Measurements from ENCODE around the gene DNAJB1.
A peak's percentile ranks its signal among the peaks of the same experiment; 100 is the strongest.
"Not testable (repeated sequence)": the region's sequence is repeated elsewhere in the genome, so short reads cannot be mapped to it uniquely, and the experiment has no call there.

The DNAJB1 gene

DNA sequence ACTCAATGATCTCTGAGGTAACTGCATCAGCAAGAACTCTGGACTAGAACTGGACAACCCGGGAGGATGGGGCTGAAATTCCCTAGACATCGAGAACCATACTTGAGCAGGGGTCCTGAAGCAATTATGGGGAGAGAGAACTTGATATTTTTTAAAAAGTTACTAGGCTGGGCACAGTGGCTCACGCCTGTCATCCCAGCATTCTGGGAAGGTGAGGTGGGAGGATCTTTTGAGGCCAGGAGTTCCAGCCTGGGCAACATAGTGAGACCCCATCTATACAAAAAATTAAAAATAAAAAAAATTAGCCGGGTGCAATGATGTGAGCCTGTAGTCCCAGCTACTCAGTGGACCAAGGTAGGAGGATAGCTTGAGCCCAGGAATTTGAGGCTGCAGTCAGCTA, 2.3 kb upstream of the DNAJB1 start:
- DNase-seq (ENCODE audit: low spot score): no peak

DNA sequence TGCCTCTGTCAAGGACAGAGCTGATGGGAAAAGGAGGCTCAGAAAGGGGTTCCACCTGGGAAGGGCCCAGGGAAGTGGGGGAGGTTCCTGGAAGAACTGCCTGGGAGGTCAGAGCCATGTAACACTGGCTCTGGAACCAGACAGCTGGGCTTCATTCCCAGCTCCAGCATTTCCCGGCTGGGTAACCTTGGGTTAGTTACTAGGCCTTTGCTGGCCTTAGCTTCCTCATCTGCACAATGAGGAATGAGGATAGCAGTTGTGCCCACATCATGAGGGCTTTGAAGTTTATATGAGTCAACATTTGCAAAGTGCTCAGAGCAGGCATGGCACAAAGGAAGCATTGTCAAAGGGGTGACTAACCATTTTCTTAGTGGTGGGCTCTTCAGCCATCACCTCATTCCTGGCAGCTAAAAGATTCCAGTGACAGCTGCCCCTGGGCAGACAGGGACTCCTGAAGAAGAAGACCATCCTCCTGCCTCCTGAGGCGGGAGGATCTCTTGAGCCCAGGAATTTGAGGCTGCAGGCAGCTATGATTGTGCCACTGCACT, 1.7 kb upstream of the DNAJB1 start:
- DNase-seq (ENCODE audit: low spot score): no peak

DNA sequence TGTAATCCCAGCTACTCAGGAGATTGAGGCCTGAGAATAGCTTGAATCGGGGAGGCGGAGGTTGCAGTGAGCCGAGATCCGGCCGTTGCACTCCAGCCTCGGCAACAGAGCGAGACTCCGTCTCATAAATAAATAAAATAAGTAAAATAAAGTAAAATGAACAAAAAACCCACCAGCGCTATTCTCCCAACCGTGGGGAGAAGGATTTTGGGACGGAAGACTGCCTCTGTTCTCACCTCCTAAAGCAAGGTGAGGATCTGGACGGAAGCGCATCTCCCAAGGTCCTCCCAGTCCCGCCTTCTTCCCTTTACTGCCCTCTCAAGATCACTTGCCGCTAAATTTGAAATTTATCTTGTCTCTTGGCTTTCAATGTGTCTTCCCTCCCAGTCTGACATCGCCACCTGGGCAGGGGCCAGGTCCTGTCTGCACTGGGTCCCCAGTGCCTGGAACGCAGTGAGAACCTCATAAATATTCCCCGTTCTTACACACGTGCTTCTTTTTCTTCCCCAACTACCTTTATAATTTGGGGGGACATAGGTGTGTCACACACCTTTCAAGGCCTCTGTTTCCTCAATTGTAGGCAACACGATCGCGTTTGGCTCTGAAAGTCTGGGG, 1.2 kb upstream of the DNAJB1 start:
- no peak for DNase-seq (ENCODE audit: low spot score)

DNA sequence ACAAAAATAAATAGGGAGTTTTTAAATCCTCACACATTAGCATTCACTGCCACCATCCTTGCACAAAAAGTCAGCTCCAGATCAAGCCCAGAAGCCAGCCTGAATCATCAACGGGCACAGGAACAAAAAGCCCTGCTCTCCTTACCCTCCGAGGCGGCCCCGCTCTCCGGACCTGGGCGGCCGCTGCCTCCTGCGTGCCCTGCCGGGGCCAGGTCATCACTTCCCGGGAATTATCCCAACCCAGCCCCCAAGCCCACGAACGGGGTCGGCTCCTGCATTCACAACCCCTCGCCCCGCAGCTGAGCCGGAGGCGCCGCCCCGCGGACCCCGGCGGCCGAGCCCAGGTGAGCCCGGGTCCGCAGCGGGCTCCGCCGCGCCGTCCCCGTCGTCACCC, 754 bp downstream of the DNAJB1 start:
- no peak for DNase-seq (ENCODE audit: low spot score)

DNA sequence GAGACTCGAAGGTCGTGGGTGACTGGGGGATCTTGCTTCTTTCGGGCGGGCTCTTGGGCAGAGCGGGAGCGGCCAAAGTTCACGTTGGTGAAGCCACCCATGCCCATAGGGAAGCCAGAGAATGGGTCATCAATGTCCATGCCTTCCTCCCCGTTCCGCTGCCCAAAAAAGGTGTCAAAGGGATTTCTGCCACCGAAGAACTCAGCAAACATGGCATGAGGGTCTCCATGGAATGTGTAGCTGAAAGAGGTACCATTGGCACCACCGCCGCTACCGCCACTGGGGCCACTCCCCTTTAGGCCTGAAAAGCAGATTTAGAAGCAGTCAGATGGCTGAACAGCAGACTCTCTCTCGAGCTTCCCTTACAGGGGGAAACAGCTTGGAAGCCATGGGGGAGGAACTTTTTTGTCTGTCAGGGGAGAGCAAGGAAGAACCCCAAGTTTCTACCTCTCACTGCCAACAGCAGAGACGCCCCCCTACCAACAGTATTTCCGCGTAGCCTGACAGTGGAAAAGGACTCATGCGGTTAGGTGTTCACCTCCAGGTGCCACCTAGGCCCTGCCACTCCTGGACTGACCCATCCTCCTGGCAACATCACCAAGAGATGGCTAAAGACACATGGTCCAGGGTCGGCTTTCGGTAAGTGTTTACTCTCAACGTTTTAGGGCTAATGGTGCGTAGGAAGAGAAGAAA, 1.3 kb downstream of the DNAJB1 start:
- no peak for DNase-seq (ENCODE audit: low spot score)

DNA sequence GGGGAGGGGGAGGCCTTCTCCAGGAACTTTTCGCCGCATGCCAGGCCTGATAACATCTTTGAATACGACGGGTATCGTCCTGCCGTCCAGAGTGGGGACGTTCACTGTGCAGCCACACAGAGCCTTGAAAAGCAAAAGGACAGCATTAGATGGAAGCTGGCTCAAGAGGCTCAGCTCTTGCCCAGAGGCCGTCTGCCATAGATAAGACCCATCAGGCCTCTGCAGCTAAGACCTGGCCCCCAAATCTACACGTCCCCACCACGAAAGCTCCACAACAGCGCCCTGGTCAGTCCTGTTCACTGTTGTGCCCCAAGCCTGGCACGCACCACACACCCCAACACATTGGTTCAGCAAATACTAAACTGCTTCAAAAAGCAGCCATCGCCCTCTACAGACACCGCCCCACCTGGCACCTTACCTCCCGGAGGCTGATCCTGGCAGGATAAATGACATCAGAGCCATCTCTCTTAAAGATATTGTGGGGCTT, 2.1 kb downstream of the DNAJB1 start:
- no peak for DNase-seq (ENCODE audit: low spot score)

DNA sequence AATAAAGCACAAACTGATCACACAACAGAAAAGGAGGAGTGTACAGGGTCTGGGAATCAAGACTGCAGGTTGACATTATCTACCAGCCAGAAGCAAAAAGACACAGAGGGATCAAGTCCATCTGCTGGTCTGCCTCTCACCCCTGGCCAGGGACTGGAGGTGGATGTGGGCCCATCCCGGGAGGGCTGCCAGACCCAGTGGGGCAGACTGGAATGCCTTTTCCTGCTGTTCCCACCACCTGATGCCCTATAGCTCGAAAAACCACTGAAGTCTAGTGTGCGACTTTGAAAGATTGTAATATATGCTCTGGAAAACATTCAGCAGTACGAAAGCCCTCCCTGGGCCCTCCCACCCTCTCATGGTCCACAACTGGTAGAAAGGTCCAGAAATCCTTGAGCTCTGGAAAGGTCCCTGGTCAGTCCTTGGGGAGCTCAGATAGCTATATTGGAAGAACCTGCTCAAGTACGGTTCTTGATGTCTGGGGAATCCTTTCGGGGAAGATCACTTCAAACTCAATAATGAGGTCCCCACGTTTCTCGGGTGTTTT, 2.6 kb downstream of the DNAJB1 start:
- no peak for DNase-seq (ENCODE audit: low spot score)

DNA sequence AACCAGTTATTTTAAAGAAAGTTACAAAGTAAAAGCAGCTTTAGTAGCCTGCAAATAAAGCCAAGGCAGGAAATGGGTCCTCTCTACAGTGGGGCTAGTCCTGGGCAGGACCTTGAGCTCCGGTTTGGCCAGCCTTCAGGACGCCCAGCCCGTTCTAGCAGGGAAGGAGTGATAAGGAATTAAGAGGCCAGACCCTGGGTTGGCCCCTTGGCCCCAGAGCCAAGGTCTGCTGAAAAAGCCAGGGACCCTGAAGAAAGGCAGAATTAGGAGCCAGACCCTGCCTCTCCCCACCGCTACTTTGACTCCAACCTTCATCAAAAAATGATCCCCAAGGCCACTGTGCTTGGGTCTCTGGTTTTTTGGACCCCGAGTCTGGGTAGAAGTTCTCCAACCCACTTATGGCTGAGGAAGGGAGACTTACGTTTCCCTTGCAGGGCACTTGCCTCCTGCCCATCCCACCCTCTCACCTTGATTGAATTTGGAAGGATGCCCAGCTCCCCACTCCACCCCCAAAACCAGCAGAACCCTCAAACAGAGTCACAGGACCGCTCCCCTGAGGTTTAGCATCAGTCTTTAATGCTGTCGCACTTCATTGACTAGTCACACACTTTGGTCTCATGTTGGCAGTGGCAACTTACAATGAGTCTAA, 3.9 kb downstream of the DNAJB1 start:
- no peak for DNase-seq (ENCODE audit: low spot score)

DNA sequence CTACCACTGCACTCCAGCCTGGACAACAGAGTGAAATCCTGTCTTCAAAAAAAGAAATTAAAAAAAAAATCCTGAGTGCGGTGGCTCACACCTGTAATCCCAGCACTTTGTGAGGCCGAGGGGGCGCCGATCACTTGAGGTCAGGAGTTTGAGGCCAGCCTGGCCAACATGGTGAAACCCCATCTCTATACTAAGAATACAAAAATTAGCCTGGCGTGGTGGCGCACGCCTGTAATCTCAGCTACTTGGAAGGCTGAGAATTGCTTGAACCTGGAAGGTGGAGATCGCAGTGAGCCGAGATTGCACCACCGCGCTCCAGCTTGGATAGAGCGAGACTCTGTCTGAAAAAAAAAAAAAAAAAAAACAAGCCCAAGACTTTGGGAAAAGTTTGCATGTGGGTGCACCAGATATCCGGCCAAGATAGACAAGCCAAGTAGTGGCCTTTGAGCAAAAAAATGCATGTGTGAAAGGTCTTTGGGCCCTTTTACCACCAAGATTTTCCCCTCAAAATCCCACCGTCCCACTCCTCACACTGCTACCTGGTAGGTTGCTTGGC, 5.7 kb downstream of the DNAJB1 start:
- no peak for DNase-seq (ENCODE audit: low spot score)

DNA sequence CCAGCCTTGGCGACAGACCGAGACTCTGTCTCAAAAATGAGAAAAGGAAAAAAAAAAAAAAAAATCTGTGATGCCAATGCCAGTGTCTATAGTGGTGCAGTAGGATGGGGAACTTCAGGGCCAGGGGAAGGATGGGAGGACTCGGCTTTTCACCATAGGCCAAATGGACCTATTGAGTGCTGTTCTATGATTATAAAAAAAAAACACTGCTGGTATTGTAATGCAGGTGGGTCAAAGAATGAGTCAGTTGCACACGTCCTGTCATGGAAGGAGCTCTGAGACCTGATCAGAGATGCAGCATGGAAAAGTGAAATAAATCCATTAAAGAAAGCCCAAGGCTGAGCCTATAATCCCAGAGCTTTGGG, 7.0 kb downstream of the DNAJB1 start:
- no peak for DNase-seq (ENCODE audit: low spot score)

DNA sequence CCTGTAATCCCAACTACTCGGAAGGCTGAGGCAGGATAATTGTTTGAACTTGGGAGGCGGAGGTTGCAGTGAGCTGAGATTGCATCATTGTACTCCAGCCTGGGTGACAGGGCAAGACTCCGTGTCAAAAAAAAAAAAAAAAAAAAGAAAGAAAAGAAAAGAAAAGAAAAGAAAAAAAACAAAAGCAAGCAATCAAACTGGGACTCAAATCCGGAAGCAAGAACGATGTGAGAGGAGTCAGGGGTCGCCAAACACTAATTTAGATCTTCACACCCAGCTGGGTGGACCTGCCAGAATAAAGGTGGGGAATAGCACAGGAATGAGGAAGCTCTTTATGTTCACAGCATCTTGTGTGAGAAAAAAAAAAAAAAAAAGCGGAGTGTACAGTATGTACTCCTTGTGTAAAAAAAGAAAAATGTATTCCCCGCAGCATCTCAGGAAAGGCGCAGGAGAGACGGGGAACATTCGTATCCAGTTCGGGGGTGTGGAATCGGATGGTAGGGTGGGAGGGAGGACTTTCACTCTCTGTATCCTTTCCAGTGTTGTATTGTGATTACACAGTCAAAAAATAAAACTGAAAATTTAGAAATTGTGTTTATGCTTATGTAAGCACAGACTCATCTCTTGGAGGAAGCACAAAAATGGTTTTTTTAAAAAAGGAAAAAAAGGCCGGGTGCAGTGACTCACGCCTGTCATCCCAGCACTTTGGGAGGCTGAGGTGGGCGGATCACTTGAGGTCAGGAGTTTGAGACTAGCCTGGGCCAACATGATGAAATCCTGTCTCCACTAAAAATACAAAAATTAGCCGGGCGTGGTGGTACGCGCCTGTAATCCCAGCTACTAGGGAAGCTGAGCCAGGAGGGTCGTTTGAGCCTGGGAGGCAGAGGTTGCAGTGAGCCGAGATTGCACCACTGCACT, 7.6 kb downstream of the DNAJB1 start:
- DNase-seq (ENCODE audit: low spot score): no peak

DNA sequence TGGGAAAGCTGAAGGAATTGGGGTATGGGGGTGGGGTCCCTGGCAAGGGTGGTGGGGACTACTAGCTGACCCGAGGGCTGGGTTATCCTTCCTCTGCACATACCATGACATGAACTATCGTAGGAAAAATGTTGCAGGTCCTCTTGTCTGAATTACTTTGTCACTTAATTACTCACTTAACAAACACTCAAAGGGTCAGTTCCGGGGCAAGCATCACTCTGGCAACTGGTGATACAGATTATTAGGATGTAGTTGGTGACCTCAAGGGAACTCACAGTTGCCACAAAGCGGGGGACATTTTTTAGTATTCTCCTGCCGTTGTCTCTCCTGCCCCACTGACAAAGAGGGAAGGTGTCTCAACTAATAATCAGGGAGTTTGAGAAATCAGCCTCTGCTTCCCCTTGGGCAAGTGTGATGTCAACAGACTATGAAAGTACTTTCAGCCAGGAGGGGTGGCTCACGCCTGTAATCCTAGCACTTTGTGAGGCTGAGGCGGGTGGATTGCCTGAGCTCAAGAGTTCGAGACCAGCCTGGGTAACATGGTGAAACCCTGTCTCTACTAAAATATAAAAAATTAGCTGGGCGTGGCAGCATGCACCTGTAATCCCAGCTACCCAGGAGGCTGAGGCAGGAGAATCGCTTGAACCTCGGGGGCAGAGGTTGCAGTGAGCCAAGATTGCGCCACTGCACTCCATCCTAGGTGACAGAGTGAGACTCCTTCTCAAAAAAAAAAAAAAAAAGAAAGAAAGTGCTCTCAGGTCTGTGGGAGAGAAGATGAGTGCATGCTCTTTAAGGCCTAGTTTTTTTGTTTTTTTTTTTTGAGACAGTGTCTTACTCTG, 10.3 kb downstream of the DNAJB1 start:
- DNase-seq (ENCODE audit: low spot score): no peak

DNA sequence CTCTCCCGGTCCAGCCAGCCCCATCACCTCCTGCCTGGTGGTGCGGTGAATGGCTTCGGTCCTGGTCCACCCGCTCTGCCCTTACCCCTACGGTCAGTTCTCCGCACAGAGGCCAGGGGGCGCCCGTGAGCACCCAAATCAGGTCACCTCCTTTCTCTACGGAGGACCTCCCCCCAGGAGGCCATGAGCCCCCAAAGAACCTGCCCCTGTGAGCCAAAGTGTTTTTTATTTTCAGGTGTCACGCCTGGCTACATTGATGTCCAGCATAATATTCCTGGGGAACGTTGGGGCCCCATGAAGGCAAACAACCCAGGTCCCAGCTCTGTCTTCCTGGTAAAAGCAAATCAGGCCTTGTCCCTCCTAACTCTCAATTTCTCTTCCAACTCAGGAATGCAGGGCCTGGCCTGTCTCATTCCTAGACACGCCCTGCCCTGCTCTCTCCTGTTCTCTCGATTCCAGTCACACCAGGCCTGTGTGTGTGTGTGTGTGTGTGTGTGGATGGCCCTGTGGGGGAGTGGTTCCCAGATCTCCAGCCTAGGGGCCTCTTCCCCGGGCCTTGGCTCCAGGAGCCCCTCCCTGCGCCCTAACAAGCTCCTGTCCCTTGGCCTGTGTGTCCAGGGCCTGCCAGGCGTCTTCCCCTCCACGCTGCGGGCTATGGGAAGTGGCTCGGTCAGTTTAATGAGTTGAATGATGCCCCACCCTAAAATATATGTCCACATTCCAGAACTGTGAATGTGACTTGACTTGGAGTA, 12.5 kb downstream of the DNAJB1 start:
- peak; percentile 74 for DNase-seq (ENCODE audit: low spot score)

DNA sequence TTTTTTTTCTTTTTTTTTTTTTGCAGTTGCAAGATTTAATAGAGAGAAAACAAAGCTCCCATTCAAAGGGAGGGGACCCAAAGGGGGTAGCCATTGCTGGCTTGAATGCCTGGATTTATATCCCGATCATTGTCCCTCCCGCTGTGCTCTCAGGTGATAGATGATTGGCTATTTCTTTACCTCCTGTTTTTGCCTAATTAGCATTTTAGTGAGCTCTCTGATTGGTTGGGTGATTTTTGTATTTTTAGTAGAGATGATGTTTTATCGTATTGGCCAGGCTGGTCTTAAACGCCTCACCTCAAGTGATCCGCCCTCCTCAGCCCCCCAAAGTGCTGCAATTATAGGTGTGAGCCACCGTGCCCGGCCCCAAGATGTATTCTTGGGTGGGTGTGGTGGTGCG, 13.6 kb downstream of the DNAJB1 start:
- not testable (repeated sequence) for DNase-seq (ENCODE audit: low spot score)

DNA sequence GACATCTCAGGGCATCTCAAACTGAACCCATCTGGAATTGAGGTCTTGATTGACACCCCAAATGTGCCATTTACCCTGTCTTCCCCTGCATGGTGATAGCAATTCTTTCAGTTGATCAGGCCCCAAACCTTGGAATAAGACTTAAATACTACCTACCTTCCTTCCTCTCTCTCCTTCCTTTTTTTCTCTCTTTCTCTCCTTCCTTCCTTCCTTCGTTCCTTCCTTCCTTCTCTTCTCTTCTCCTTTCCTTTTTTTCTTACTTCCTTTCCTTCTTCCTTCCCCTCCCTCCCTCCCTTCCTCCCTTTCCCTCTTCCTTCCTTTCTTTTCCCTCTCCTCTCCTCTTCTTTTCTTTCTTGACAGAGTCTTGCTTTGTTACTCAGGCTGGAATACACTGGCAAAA, 14.9 kb downstream of the DNAJB1 start:
- DNase-seq (ENCODE audit: low spot score): no peak

DNA sequence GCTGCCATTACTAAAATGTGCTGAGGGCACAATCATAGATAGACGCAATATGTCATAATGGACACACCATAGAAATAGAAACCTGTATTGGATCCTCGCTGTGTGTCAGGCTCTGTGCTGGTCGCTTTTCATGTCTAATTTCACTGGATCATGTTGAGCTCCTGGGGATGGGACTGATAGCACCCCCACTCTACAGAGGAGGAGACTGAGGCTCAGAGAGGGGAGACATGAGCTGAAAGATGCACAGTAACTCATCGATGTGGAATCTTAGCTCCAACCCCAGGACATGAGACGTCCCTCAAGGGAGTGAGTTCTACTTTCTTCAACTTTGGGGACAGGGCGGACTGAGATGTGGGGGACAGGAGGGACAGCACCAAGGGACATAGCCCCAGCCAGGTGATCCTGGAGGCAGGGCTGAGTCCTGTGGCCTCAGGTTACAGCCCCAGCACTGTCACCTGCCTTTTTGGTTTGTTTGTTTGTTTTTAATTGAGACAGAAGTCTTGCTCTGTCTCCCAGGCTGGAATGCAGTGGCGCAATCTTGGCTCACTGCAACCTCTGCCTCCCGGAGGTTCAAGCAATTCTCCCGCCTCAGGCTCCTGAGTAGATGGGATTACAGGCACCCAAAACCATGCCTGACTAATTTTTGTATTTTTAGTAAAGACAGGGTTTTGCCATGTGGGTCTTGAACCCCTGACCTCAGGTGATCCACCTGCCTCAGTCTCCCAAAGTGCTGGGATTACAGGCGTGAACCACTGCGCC, 15.7 kb downstream of the DNAJB1 start:
- no peak for DNase-seq (ENCODE audit: low spot score)

DNA sequence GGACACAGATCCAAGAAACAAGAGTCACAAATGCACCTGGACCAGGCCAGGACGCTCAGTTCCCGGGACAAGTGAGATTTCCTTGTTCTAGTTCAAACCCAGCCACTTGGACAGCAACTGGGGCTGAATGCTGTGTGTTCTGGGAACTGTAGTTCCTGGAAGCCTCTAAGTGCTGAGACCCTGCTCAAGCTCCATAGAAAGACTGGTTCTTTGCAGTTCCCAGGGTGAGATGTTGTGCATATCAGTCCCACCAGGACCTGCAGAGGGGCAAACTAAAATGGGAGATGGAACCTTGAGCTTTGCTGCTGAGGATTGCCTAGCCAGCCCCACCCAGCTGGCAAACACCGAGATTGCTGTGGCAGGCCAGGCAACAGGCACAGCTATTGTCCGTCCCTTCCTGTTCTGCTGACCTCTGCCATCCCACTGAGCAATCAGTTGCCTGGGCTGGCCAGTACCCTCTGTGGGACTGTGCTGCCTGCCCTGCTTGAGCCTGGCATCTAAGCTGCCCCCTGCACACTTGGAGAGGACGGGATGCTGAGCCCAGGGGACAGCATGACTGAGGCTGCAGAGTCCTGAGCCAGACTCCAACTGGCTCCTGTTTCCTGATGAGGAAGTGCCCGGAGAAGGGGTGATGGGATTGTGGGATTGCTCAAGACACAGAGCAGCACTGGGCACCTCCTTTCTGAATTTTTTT, 20.8 kb downstream of the DNAJB1 start:
- DNase-seq (ENCODE audit: low spot score): peak; percentile 67

DNA sequence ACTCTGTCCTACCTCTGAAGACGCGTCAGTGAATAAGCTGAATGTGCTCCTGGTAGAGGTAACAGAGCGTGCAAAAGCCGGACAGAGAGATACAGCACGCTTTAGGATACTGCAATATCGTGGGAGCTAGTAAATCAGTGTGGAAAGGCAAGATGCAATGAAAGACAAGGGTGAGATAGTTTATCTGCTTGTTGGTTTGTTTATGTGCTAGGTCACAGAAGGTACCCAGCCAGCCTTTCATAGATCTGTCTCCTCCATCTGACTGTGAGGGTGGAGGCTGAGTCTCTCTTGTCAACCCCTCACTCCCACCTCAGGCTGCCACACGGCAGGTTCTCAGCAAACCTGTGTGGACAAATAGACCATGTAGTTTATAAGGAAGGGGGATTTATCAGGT, 21.4 kb downstream of the DNAJB1 start:
- DNase-seq (ENCODE audit: low spot score): peak; percentile 62
